HG03439 (cell line): ENCODE measurements around the gene ADAMTS7.
"Not testable (repeated sequence)": the region's sequence is repeated elsewhere in the genome, so short reads cannot be mapped to it uniquely, and the experiment has no call there.

Source experiments
- ATAC-seq: cut with Tn5 transposase; IDR thresholded peaks from one replicate; pipeline ENCODE4 v1.9.1; 2021; ENCODE audit warnings: mild to moderate bottlenecking, moderate library complexity; ENCODE audit not compliant: unreplicated experiment

Gene ADAMTS7

GRCh38 chr15:78755900-78756591, 55.2 kb downstream of the ADAMTS7 start:
- ATAC-seq: not testable (repeated sequence)

- not testable (repeated sequence) for ATAC-seq
These were observed 56.5 kb downstream of the ADAMTS7 start for GRCh38 chr15:78754637-78755280.

- ATAC-seq: not testable (repeated sequence)
These were observed 57.3 kb downstream of the ADAMTS7 start for GRCh38 chr15:78753751-78754535.

GRCh38 chr15:78753359-78753659, 58.0 kb downstream of the ADAMTS7 start:
- ATAC-seq: not testable (repeated sequence)

GRCh38 chr15:78752492-78753358, 58.5 kb downstream of the ADAMTS7 start:
- no peak for ATAC-seq

GRCh38 chr15:78751602-78751979, 59.7 kb downstream of the ADAMTS7 start:
- no peak for ATAC-seq

GRCh38 chr15:78750974-78751601, 60.2 kb downstream of the ADAMTS7 start:
- peak; percentile 73 for ATAC-seq

- no peak for ATAC-seq
These were observed 60.7 kb downstream of the ADAMTS7 start for GRCh38 chr15:78750566-78750965.

- ATAC-seq: no peak
These were observed 61.4 kb downstream of the ADAMTS7 start for GRCh38 chr15:78749831-78750230.

- ATAC-seq: not testable (repeated sequence)
These were observed 63.4 kb downstream of the ADAMTS7 start for GRCh38 chr15:78747877-78748276.

- ATAC-seq: not testable (repeated sequence)
These were observed 69.6 kb downstream of the ADAMTS7 start for GRCh38 chr15:78741674-78742073.

- ATAC-seq: no peak
These were observed 70.4 kb downstream of the ADAMTS7 start for GRCh38 chr15:78740904-78741274.

- ATAC-seq: no peak
These were observed 71.0 kb downstream of the ADAMTS7 start for GRCh38 chr15:78739996-78740903.

- ATAC-seq: no peak
These were observed 72.1 kb downstream of the ADAMTS7 start for GRCh38 chr15:78739206-78739605.

- not testable (repeated sequence) for ATAC-seq
These were observed 73.2 kb downstream of the ADAMTS7 start for GRCh38 chr15:78737931-78738558.

- ATAC-seq: no peak
These were observed 74.0 kb downstream of the ADAMTS7 start for GRCh38 chr15:78737187-78737820.

GRCh38 chr15:78736286-78736685, 75.0 kb downstream of the ADAMTS7 start:
- ATAC-seq: not testable (repeated sequence)

- ATAC-seq: no peak
These were observed 76.7 kb downstream of the ADAMTS7 start for GRCh38 chr15:78734451-78735064.
